ENCODE results near the gene MGLL.

The MGLL gene

DNA sequence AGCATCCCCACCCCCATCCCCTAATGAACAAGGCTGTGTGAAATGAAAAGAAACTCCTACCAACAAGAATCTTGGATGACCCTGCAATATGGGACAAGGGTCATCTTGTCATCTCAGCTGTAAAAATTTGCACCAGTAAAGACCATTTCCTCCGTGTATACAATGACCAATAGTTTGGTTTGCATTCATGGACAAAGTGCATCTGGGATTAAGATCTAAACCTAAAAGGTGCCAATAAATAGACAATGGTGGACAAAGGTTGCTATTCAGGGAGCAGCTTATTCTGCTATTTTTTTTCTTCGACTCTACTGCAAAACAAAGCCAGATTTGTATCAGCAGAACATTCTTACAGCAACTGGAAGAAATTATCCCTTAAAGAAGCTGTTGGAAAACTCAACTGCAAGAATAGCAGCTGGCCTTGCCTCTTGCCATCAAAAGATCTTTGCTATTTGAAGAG lies 8.0 kb downstream of the MGLL start:
- DNase-seq (ENCODE audit: low read depth in 1 of 2, low spot score in 1 of 2): no peak

DNA sequence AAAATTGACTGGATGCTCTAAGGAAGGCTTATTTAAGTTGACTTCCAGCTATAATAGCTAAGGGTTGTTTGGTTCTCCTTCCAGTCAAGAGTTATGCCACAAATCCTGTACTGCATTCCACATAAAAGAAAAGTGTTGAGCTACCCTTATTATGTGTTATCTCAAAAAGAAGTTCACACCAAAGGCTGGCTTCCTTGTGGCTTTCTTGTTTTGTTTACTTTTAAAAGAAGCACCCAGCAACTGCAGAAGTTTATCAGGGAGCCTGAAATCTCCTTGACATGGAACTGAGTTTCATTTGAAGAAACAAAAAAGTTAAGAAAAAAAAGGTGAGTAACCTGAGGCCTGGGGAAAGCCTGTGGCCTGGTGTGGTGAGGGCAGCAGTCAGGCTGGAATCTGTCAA lies 10.2 kb downstream of the MGLL start:
- no peak for DNase-seq (ENCODE audit: low read depth in 1 of 2, low spot score in 1 of 2)

DNA sequence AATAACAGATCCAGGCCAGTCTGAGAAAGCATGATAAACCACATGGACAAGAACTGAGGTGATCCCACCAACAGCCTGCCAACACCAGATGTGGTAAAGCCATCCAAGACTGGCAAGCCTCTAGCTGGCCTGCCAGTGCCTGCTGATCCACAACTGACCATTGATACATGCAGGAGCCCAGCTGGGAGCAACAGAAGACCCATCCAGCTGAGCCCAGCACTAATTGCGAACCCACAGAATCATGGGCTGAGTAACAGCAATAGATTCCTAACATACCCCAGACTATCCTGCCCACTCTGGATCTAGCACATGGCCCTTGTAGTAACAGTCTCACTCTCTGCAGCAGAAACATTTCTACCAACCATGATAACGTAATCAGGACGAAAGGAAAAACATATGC lies 10.6 kb downstream of the MGLL start:
- no peak for DNase-seq (ENCODE audit: low read depth in 1 of 2, low spot score in 1 of 2)

DNA sequence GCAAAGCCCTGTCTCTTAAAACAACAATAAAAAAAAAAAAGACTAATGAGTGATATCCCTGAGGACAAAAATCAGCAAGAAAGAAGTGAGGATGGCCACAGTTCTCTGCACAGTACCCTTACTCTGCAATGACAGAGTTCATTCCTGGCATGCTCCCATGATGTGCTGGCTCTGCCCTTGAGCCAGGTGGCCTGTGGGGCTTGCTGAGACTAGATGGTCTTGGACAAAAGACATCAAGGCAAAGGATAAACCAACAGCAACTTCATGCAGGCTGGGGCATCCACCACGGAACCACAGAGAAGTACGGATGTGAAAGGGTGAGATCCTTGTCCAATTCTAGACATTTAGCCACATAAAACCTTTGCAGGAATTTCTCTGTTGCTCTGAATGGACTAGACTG lies 12.7 kb downstream of the MGLL start:
- no peak for DNase-seq (ENCODE audit: low read depth in 1 of 2, low spot score in 1 of 2)

DNA sequence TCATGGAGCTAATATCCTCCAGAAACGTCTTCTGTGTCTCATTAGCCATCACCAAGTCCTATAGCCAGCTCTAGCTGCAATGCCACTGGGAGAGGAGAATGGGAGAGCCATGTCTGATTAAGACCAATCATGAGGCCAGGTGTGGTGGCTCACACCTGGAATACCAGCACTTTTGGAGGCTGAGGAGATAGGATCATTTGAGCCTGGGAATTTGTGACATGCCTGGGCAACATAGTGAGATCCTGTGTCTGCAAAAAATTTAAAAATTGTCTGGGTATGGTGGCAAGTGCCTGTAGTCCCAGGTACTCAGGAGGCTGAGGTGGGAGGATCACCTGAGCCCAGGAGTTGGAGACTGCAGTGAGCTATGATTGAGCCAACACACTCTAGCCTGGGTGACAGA lies 13.1 kb downstream of the MGLL start:
- no peak for DNase-seq (ENCODE audit: low read depth in 1 of 2, low spot score in 1 of 2)

DNA sequence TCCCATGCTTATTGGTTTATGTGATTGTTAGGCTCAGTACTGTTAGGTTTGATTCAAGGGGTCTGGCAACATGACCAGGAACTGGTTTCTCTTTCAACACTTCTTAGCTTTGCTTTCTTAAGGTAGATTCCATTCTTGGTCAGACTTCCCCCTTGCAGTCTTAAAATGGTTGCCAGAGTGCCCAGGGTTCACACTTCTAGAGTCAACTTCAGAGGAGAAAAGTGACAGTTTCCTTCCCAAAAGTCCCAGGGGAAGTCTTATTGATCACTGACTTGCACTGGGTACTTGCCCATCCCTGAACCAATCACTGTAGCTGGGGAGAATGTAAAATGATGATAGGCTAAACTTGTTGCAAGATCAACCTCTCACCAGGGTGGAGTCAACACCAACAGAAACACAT lies 14.1 kb downstream of the MGLL start:
- DNase-seq (ENCODE audit: low read depth in 1 of 2, low spot score in 1 of 2): no peak

DNA sequence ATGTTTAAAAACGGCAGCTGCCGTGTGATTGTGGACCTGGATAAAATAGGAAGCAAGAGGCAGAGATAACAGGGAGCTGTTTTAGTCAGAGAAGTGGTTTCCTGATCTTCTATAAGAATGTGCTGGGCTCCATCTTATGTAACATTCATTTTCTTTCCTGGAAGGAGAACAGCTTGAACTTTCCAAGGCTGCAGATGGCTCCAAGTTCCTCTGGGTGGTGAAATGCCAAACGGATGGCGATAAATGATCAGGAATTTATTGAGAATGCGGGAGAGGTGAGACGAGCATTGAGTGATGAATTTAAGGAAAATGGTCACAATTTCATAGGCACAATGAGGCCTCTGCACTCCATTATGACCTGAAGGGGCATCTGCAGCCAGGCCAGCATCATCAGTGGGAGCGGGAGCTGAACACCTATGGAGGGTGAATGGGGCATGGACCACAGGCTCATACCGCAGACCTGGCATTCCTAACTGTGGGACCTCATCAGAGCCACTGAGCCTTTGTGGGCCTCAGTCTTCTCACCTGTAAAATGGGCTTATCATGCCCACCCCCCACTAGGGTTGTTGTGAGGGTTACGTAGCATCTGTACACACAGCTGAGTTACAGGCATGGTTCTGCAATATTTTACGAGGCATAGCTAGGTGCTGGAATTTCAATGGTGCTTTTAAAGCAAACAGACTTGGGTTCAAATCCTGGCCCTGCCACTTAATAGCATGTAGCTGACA lies 17.1 kb downstream of the MGLL start:
- DNase-seq (ENCODE audit: low read depth in 1 of 2, low spot score in 1 of 2): no peak

DNA sequence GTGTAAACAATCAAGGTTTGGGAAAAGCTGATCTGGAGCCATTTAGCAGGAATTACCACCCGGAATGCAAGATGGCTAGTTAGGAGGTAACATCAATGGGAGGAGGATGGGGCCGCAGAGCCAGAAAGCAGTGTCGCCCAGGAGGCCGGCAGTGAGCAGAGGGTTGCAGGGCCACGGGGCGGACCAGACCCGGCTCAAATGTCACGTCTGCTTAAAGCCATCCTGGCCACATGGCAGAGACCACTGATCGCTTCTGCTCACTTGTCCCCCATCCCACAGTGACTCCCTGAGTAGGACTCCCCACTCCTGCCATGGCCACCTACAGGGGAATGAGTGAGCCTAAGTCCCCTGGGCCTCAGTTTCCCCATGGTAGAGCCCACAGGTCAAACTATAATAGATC lies 18.2 kb downstream of the MGLL start:
- no peak for DNase-seq (ENCODE audit: low read depth in 1 of 2, low spot score in 1 of 2)

DNA sequence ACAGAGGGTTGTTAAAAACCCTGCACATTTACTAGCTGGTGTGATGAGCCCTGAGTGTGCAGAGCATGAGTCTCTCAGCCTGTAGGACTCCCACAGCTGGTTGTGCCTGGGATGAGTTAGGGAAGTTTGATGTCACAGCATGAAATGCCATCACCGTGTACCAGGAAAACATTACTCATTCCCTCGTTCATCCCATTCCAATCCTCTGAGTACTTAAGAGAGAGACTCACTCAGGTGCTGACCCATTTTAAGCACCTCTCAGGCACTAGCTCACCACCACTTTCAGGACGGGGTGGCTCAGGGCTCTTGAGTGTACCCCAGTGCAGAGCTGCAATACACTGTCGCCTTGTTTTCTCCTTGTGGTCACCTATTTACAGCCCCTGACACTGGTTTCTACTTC lies 18.7 kb downstream of the MGLL start:
- DNase-seq (ENCODE audit: low read depth in 1 of 2, low spot score in 1 of 2): no peak

DNA sequence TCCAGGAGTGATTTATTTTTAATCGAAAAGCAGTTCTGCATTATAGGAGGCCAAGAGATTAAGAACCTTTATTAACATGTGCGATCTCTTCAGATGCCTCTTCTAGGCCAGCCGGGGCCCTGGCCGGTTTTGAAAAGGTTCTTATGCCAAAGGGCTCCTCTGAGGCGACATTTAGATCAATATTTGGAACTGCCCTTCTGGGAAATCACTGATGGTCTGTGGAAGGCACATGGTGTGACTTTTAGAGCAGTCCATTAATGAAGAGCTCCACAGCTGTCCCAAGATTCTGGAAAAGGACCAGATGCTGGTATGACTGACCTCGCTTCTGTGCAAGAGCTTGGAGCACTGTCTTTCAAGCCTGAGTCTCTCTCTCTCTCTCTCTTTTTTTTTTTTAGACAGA lies 19.7 kb downstream of the MGLL start:
- DNase-seq (ENCODE audit: low read depth in 1 of 2, low spot score in 1 of 2): no peak

DNA sequence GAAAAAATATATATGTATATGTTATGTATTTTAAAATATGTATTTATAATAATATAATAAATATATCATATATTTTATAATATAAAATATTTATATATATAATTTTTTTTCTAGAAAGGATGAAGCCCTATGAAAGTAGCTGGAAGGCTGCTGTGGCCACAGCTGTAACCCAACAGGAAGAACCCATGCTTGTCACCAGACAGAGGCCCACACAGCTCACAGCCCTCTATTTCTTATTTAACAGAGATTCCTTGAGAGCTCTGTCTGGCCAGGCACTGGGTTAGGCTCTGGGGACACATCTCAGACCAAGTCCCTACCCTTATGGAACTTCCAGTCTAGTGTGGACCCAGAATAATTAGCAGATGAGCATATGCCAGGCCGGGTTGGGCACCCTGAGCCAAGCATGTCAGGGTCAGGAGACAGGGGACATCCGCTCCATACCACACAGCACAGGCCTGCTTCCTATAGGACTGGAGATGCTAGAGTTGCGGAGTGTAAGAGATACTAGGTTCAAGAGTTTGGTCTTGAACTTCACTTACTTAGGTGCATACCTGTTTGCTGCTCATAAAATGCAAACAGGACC lies 20.5 kb downstream of the MGLL start:
- no peak for DNase-seq (ENCODE audit: low read depth in 1 of 2, low spot score in 1 of 2)

DNA sequence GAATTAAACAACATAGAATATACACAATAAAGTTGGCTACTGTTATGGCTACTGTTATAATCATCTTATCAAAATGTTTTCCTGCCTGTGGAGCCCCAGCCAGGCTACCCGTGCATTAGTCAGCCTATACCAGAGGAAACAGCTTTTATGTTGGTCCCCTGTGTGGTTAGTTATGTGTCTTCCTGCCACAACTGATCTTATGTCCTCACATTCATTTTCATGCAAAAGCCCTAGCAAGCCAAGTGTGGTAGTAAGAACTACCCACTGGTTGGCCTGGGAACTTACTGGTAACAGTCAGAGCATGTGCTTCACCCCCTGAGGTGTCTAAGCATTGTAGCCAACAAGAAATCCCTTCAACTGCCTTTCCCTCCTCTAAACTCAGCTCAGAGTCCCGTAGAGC lies 21.8 kb downstream of the MGLL start:
- DNase-seq (ENCODE audit: low read depth in 1 of 2, low spot score in 1 of 2): no peak

DNA sequence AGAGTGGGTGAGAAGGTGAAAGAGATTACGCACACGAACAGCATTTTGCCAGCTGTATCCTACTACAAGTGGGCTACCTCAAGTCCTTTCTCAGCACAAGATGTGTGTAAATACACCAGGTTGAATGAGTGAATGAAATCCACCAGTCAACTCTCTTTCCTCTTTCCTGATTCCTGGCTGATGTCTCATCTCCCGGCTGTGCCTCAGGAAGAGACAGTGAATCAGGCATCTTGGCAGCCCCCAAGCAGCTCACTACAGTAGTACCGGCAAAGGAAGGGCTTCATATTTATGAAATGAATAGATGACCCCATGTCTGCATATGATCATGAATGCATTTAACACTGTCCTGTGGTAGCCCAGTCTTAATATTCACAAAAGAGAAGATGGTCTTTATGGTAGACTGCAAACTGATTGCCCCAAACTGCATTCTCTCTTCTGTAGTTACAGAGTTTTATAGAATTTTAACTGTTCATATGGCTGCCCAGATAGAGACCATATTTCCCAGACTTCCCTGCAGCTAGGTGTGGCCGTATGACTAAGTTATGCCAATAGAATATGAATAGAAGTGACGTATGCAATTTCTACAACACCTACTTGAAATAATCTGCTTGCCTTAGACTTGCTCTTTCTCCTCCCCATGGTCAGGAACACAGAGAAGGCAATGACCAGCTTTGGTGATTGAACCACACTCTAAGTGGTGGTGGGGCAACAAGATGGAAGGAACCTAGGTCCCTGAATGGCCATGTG lies 22.7 kb downstream of the MGLL start:
- DNase-seq (ENCODE audit: low read depth in 1 of 2, low spot score in 1 of 2): no peak

DNA sequence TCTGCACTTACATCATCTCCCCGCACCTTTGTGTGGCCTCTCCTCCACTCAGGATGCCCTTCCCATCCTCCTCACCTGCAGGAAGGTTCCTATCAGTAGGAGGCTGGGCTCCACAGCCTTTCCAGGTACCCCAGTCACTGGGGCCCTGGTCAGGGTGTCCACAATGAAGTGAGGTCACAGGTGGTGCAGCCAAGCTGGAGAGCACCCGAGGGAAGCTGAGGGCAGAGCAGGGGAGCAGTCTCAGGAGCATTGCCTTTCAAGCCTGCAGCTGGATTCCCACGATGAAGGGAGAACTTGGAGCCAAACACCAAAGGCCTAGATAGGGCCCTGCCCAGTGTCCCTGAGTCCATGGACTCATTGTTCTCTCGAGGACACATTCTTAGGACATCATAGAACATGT lies 23.6 kb downstream of the MGLL start:
- no peak for DNase-seq (ENCODE audit: low read depth in 1 of 2, low spot score in 1 of 2)

DNA sequence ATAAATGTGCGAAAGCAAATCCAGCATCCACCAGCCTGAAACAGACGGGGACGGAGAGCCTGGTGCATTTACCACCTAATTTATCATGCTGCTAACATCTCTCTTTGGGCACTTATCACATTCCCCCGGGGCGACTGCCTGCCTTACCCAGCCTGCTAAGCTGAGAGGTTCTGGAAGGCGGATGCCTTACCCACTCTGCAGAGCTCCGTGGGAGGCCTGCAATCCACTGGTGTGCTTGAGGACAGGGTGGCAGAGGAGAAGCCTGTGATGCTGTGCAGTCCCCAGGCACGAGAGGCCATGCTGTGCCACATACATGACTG lies 25.5 kb downstream of the MGLL start:
- DNase-seq (ENCODE audit: low read depth in 1 of 2, low spot score in 1 of 2): no peak

DNA sequence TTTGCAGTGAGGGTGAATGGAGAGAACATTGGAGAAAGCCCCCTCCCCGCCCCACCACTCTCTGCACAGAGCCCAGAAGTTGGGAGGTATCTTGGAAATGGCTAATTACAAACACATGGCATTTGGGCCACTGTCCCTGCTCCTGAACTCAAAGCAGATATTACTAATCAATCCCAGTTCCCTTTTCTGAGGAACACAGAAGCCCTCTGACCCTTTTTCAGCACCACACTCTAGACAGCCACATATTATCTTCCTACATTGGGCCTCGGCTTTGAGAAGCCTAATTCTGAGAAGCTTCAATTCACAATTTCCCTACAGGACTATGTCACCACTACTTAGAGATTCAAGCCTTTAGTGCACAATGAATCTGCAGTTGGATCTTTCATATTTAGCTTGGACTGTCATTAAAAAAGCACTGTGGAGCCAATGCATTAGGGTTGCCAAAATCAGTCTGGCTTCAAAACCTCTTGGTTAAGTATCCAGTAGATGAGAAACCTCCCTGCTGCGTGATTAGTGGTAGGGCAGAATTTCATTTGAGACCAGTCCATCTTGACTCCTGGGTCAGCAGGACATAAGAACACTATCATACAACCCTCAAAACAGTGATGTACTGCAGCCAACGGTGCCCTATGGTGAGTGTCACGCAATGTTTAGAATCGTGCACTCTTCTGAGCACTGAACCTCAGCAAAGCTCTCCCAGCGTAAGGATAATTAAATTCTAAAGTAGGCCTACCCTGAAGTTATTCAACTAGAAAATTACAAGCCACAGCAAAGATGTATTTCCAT lies 26.1 kb downstream of the MGLL start:
- no peak for DNase-seq (ENCODE audit: low read depth in 1 of 2, low spot score in 1 of 2)

DNA sequence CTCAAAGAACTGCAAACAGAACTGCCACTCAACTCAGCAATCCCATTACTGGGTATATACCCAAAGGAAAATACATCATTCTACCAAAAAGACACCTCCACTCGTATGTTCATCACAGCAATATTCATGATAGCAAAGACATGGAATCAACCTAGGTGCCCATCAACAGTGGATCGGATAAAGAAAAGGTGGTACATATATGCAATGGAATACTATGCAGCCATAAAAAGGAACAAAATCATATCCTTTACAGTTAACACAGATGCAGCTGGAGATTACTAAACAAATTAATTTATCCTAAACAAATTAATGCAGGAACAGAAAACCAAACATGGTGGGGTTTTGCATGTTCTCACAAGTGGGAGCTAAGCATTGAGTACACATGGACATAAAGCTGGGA lies 27.3 kb downstream of the MGLL start:
- no peak for DNase-seq (ENCODE audit: low read depth in 1 of 2, low spot score in 1 of 2)

DNA sequence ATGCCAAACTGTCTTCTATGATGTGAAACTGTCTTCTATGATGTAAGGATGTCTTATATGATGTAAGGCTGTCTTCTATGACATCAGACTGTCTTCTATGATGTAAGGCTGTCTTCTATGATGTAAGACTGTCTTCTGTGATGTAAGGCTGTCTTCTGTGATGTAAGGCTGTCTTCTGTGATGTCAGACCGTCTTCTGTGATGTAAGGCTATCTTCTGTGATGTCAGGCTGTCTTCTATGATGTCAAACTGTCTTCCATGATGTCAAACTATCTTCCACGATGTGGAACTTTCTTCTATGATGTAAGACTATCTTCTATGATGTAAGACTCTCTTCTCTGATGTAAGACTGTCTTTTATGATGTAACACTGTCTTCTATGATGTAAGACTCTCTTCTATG lies 27.9 kb downstream of the MGLL start:
- no peak for DNase-seq (ENCODE audit: low read depth in 1 of 2, low spot score in 1 of 2)

DNA sequence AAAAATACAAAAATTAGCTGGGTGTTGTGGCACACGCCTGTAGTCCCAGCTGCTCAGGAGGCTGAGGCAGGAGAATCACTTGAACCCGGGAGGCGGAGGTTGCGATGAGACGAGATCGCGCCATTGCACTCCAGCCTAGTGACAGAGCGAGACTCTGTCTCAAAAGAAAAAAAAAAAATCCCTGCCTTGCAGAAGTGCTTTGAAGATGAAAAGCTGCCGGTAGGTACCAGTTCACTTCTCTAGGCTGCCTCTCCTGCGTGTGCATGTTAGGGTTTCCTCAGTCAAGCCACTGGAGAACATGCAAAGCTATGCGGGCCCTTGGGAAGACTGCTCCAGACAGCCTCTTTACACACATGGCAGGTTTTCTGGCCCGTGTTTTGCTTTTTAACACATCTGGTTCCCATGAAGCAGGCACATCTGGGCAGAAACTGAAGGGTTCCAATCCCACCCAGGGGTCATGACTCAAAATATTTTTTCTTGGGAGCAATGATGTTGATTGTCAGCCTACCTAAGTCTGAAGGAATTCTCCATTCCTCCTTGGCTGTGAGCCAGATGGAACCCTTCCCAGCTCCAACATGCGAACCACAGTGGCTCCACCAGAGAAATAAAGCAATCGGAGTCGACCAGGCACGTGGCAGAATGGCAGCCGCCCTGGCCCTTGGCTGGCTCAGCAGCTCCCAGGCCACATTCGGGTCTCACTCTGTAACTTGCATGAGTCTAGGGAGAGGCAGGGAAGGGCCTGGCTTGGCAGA lies 29.6 kb downstream of the MGLL start:
- no peak for DNase-seq (ENCODE audit: low read depth in 1 of 2, low spot score in 1 of 2)

DNA sequence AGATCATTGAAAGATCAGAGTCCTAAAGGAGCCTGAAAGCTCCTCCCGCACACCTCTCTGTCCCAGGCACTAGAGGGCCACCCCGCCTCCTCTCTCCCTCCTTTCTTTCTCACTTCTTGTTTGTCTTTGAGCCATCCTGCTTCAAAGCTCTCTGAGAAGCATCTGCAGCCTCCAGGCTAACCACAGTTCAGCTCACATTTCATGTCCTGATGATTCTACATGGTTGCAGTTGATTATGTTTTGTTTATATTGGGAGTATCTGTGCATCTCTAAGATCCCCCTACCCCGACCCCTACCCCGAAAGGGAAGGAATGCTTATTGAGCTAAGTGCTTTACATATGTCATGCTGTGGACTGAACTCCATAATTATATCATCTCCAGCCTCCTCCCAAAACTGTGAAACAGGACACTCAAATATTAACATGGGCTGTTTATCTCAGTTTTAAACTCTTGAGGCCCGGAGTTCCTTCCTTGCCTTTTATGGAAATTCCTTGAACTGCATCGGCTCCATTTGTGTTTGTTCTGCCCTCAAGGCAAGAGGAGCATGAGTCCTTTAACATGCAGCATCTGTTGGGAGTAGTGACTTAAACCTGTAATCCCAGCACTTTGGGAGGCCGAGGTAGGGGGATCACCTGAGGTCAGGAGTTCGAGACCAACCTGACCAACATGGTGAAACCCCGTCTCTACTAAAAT lies 30.9 kb downstream of the MGLL start:
- DNase-seq (ENCODE audit: low read depth in 1 of 2, low spot score in 1 of 2): no peak

DNA sequence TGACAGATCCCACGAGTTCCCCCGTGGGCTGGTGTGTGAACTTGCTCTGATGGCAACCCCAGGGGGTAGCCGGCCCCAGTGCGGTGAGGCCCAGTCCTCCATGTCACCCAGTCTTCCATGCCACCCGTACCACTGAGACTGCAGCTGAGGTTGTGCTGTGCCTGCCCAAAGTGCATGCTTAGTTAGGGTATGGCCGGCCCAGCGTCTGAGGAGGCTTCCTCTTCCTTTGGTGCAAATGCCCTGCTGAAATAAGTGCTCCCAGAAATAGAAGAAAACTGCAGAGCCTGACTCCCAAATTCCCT lies 31.5 kb downstream of the MGLL start:
- DNase-seq (ENCODE audit: low read depth in 1 of 2, low spot score in 1 of 2): no peak
